ENCODE results near the gene GNB4.

Gene GNB4

DNA sequence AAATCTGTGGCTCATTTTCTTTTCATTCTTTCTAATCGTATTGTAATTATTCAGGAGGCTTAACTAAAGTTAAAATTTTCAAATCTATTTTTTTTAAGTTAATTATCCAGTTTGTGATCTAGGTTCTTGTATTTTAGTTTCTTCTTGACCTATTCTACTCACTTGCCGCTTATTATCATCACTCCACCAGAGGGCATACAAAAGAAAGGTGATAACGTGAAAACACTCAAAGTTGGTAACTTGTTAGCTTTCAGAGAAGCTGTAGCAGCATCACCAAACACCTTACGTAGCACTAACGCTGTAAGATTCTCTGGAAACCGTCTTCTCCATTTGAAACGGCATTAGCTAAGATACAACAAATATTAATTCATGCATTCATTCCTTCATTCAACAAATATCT, 4.8 kb downstream of the GNB4 start:
- Histone ChIP-seq H3K4me1 (ENCODE audit: insufficient read depth, insufficient read length) (no peaks in the 10 kb centered on the region), H3K4me3 (ENCODE audit: insufficient read length, low read depth) (no peak overlapping the region), H3K36me3 (ENCODE audit: insufficient read depth, insufficient read length, low read length) (peaks cover 25% of the 10 kb centered on the region), H3K9ac (ENCODE audit: insufficient read length, low read depth) (no peak overlapping the region), H3K27me3 (ENCODE audit: insufficient read depth, insufficient read length) (peaks cover 17% of the 10 kb centered on the region), H3K9me3 (ENCODE audit: insufficient read depth, low read length) (no peaks in the 10 kb centered on the region)
- no peak for TF ChIP-seq SUZ12 (IDR thresholded peaks at IDR 0.05; ENCODE audit: extremely low read depth, insufficient read depth, insufficient read length)
- TF ChIP-seq YY1 (IDR thresholded peaks at IDR 0.05; ENCODE audit: insufficient read depth, insufficient read length): no peak
- no peak for TF ChIP-seq ZNF274 (IDR thresholded peaks at IDR 0.05; ENCODE audit: low read depth, low read length)
- no peak for DNase-seq (ENCODE audit: low read depth, low spot score)

DNA sequence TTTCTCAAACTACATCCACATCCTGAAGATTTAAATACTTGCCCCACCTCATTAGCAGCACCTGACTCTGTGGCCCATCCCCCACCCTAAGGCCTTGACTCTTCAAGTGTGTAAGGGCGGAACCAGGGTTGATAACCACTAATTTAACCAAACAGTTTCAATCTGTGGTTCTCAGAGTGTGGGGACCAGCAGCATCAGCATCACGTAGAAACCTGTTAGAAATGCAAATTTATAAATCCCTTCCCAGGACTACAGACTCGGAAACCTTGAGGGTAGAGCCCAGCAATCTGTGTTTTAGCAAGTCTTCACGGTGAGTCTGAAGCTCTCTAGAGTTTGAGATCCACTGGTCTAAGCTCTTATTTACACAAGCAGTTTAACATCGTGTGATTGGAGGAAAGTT, 12.4 kb downstream of the GNB4 start:
- Histone ChIP-seq H3K4me1 (ENCODE audit: insufficient read depth, insufficient read length) (no peaks in the 10 kb centered on the region), H3K4me3 (ENCODE audit: insufficient read length, low read depth) (no peak overlapping the region), H3K9ac (ENCODE audit: insufficient read length, low read depth) (no peak overlapping the region), H3K27me3 (ENCODE audit: insufficient read depth, insufficient read length) (no peaks in the 10 kb centered on the region), H3K9me3 (ENCODE audit: insufficient read depth, low read length) (no peaks in the 10 kb centered on the region), H3K36me3 (ENCODE audit: insufficient read depth, insufficient read length, low read length) (peaks cover 7% of the 10 kb centered on the region)
- TF ChIP-seq ZNF274 (IDR thresholded peaks at IDR 0.05; ENCODE audit: low read depth, low read length) (no peak), SUZ12 (IDR thresholded peaks at IDR 0.05; ENCODE audit: extremely low read depth, insufficient read depth, insufficient read length) (no peak), YY1 (IDR thresholded peaks at IDR 0.05; ENCODE audit: insufficient read depth, insufficient read length) (no peak)
- no peak for DNase-seq (ENCODE audit: low read depth, low spot score)

DNA sequence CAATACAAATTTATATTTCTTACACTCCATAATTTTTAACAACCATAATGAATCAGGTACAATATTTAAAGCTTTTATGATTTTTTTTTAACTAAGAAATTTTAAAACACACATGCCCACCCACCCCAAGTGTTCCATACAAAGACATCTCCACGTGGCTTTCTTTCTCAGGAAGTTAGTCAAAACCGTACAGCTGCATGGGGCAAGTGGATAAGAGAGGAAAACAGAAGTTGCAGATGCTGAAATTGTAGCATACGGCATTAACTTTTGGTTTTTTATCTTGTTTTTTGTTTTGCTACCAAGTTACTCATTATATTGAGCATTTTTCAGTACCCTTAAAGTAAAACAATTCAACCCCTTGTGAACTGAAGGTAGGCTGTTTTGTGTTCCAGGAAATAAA, 14.8 kb downstream of the GNB4 start:
- H3K36me3 ChIP-seq (ENCODE audit: insufficient read depth, insufficient read length, low read length): no peaks in the 10 kb centered on the region
- no peak overlapping the region for H3K4me3 ChIP-seq (ENCODE audit: insufficient read length, low read depth)
- no peaks in the 10 kb centered on the region for H3K9me3 ChIP-seq (ENCODE audit: insufficient read depth, low read length)
- TF ChIP-seq YY1 (IDR thresholded peaks at IDR 0.05; ENCODE audit: insufficient read depth, insufficient read length): no peak
- TF ChIP-seq SUZ12 (IDR thresholded peaks at IDR 0.05; ENCODE audit: extremely low read depth, insufficient read depth, insufficient read length): no peak
- no peak for TF ChIP-seq ZNF274 (IDR thresholded peaks at IDR 0.05; ENCODE audit: low read depth, low read length)
- no peaks in the 10 kb centered on the region for H3K27me3 ChIP-seq (ENCODE audit: insufficient read depth, insufficient read length)
- H3K9ac ChIP-seq (ENCODE audit: insufficient read length, low read depth): no peak overlapping the region
- no peak for DNase-seq (ENCODE audit: low read depth, low spot score)
- H3K4me1 ChIP-seq (ENCODE audit: insufficient read depth, insufficient read length): no peaks in the 10 kb centered on the region

DNA sequence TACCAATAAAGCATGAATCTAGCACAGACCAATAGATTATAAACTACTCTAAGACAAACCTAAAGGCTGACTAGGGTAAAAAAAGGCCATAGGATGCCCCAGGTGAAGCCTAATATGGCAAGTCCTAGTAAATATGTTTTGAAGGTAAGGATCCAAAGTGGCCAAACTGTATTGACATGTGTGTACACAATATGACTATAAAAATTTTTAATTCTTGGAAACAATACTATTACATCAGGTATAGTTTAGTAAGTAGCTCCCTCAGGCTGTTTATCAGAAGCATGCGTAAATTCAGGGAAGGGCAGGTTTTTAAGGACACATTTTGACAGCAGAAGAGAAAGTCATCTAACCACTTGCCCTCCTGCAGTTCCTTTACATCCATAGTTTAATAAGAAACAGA, 18.8 kb downstream of the GNB4 start:
- Histone ChIP-seq H3K9me3 (ENCODE audit: insufficient read depth, low read length) (no peaks in the 10 kb centered on the region), H3K27me3 (ENCODE audit: insufficient read depth, insufficient read length) (no peaks in the 10 kb centered on the region), H3K9ac (ENCODE audit: insufficient read length, low read depth) (no peak overlapping the region), H3K36me3 (ENCODE audit: insufficient read depth, insufficient read length, low read length) (peaks cover 3% of the 10 kb centered on the region), H3K4me1 (ENCODE audit: insufficient read depth, insufficient read length) (no peaks in the 10 kb centered on the region), H3K4me3 (ENCODE audit: insufficient read length, low read depth) (no peak overlapping the region)
- DNase-seq (ENCODE audit: low read depth, low spot score): no peak
- TF ChIP-seq ZNF274 (IDR thresholded peaks at IDR 0.05; ENCODE audit: low read depth, low read length) (no peak), YY1 (IDR thresholded peaks at IDR 0.05; ENCODE audit: insufficient read depth, insufficient read length) (no peak), SUZ12 (IDR thresholded peaks at IDR 0.05; ENCODE audit: extremely low read depth, insufficient read depth, insufficient read length) (no peak)

DNA sequence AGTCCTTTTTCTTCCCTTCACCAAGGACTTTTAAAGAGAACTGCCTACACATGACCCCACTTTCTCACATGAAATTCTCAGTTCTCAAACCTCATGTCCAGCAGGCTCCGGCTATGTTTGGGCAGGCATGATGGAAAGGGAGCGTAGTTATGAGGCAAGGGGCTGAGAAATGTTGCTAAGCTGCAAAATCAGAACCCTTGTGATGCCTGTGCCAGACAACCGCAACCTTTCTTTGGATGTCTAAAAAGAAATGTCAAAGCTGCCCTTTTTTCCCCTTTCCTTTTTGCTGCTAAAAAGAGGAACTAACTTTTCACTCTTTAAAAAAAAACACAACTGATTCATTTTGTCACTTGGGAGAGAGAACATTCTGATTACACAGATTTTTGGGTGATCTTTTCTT, 19.2 kb downstream of the GNB4 start:
- Histone ChIP-seq H3K9ac (ENCODE audit: insufficient read length, low read depth) (no peak overlapping the region), H3K27me3 (ENCODE audit: insufficient read depth, insufficient read length) (no peaks in the 10 kb centered on the region)
- DNase-seq (ENCODE audit: low read depth, low spot score): no peak

DNA sequence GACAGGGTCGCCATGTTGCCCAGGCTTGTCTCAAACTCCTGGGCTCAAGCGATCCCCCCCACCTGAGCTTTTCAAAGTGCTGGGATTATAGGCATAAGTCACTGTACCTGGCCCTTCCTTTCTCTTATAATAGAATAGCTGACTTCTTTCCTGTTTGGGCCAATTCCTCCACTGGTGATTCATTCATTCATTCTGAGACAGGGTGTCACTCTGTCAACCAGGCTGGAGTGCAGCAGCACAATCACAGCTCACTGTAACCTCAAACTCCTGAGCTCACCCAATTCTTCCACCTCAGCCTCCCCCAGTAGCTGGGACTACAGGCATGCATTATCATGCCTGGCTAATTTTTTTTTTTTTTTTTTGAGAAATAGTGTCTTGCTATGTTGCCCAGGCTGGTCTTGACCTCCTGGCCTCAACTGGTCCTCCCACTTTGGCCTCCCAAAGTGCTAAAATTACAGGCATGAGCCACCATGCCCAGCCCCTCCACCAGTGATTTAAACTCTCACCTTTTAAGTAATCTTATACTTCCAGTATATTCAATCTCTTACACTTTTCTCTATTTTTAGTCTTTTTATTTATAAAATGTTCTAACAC, 20.9 kb downstream of the GNB4 start:
- Histone ChIP-seq H3K4me3 (ENCODE audit: insufficient read length, low read depth) (no peak overlapping the region), H3K9ac (ENCODE audit: insufficient read length, low read depth) (no peak overlapping the region), H3K27me3 (ENCODE audit: insufficient read depth, insufficient read length) (no peaks in the 10 kb centered on the region), H3K4me1 (ENCODE audit: insufficient read depth, insufficient read length) (no peaks in the 10 kb centered on the region), H3K36me3 (ENCODE audit: insufficient read depth, insufficient read length, low read length) (peaks cover 10% of the 10 kb centered on the region), H3K9me3 (ENCODE audit: insufficient read depth, low read length) (no peaks in the 10 kb centered on the region)
- DNase-seq (ENCODE audit: low read depth, low spot score): no peak
- TF ChIP-seq YY1 (IDR thresholded peaks at IDR 0.05; ENCODE audit: insufficient read depth, insufficient read length): no peak
- TF ChIP-seq ZNF274 (IDR thresholded peaks at IDR 0.05; ENCODE audit: low read depth, low read length): no peak
- TF ChIP-seq SUZ12 (IDR thresholded peaks at IDR 0.05; ENCODE audit: extremely low read depth, insufficient read depth, insufficient read length): no peak

More for the DNA sequence above, 19.2 kb downstream of the GNB4 start:
- no peaks in the 10 kb centered on the region for H3K9me3 ChIP-seq (ENCODE audit: insufficient read depth, low read length)
- peaks cover 3% of the 10 kb centered on the region for H3K36me3 ChIP-seq (ENCODE audit: insufficient read depth, insufficient read length, low read length)
- no peak overlapping the region for H3K4me3 ChIP-seq (ENCODE audit: insufficient read length, low read depth)
- no peak for TF ChIP-seq ZNF274 (IDR thresholded peaks at IDR 0.05; ENCODE audit: low read depth, low read length)
- TF ChIP-seq SUZ12 (IDR thresholded peaks at IDR 0.05; ENCODE audit: extremely low read depth, insufficient read depth, insufficient read length): no peak
- TF ChIP-seq YY1 (IDR thresholded peaks at IDR 0.05; ENCODE audit: insufficient read depth, insufficient read length): no peak
- H3K4me1 ChIP-seq (ENCODE audit: insufficient read depth, insufficient read length): no peaks in the 10 kb centered on the region

DNA sequence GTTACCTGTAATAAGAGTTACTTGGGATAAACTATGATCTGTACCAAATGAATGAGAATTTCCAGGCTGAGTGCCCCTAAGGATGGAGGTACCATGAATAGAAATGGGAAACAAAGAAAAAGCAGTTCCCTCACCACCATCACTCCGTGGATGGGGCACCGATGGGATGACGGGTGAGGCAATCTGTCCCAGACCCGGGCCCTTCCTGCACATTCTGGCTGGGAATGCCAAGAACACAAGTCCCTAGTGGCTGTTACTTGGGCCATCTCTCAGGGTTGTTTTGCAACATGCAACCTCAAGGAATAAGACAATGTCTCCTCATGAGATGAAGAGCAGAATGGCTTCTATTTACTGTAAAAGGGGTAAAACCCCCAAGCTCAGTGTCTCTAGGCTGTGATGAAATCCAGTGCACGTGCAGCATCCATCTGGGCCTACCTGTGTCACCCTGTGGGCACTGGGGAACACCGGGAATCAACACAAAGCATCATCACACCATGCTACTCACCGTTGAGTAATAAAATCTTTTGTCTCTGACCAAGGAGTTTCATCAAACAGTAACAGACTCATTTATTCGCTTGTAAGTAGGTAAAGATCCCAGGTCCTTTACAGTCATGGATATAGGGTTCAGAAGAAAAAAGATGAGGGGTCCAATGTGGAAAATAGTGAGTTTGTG, 22.3 kb downstream of the GNB4 start:
- DNase-seq (ENCODE audit: low read depth, low spot score): no peak
- TF ChIP-seq YY1 (IDR thresholded peaks at IDR 0.05; ENCODE audit: insufficient read depth, insufficient read length) (no peak), SUZ12 (IDR thresholded peaks at IDR 0.05; ENCODE audit: extremely low read depth, insufficient read depth, insufficient read length) (no peak), ZNF274 (IDR thresholded peaks at IDR 0.05; ENCODE audit: low read depth, low read length) (no peak)
- Histone ChIP-seq H3K4me1 (ENCODE audit: insufficient read depth, insufficient read length) (no peaks in the 10 kb centered on the region), H3K27me3 (ENCODE audit: insufficient read depth, insufficient read length) (no peaks in the 10 kb centered on the region), H3K9me3 (ENCODE audit: insufficient read depth, low read length) (no peaks in the 10 kb centered on the region), H3K36me3 (ENCODE audit: insufficient read depth, insufficient read length, low read length) (peaks cover 23% of the 10 kb centered on the region), H3K9ac (ENCODE audit: insufficient read length, low read depth) (no peak overlapping the region), H3K4me3 (ENCODE audit: insufficient read length, low read depth) (no peak overlapping the region)
